GM12873 (cell line): ENCODE data around the gene MGLL.

ENCODE experiments used
- CTCF ChIP-seq: IDR thresholded peaks from 2 replicates; pipeline ENCODE4 v1.5.1; 2012; ENCODE audit warnings: low read depth, mild to moderate bottlenecking, moderate library complexity, low read length, control low read depth; ENCODE audit not compliant: insufficient read depth; ENCODE audit errors: missing control alignments

The MGLL gene

GRCh38 chr3:127801731-127802313 lies 20.5 kb downstream of the MGLL start:
- TF ChIP-seq CTCF: no peak

GRCh38 chr3:127800508-127800907 lies 21.8 kb downstream of the MGLL start:
- TF ChIP-seq CTCF: no peak

- TF ChIP-seq CTCF: no peak
Measured at GRCh38 chr3:127799476-127800222, 22.7 kb downstream of the MGLL start.

GRCh38 chr3:127798716-127799115 lies 23.6 kb downstream of the MGLL start:
- TF ChIP-seq CTCF: no peak

- no peak for TF ChIP-seq CTCF
Measured at GRCh38 chr3:127796831-127797150, 25.5 kb downstream of the MGLL start.

- no peak for TF ChIP-seq CTCF
Measured at GRCh38 chr3:127796045-127796830, 26.1 kb downstream of the MGLL start.

GRCh38 chr3:127794972-127795371 lies 27.3 kb downstream of the MGLL start:
- TF ChIP-seq CTCF: no peak
